GM12892 (cell line): ENCODE results near the gene WWOX.

Source experiments
- POLR2AphosphoS5 ChIP-seq: IDR thresholded peaks from 2 replicates; pipeline ENCODE4 v1.6.1; 2011; ENCODE audit warnings: low read depth, low read length, control low read depth
- TAF1 ChIP-seq: IDR thresholded peaks from 2 replicates; pipeline ENCODE4 v1.6.1; 2011; ENCODE audit warnings: low read depth, mild to moderate bottlenecking, control low read depth, low read length, borderline replicate concordance

GRCh38 chr16:79062336-79062735 lies 962.9 kb downstream of the WWOX start:
- TF ChIP-seq TAF1 (no peak), POLR2AphosphoS5 (no peak)
